ACHN (cell line): ENCODE measurements around the gene STMN3.

Experiments used
- DNase-seq: peaks from one replicate; pipeline ENCODE4 v3.0.0-alpha.2; 2015
- in situ Hi-C: cut with HindIII; loops from 2 replicates; pipeline ENCODE4 v1.10.0; 2017; ENCODE audit warnings: low sequenced_read_pairs, low pct_ligation_motif_present, low pct_unique_long_range_greater_than_20kb

Gene STMN3

DNA sequence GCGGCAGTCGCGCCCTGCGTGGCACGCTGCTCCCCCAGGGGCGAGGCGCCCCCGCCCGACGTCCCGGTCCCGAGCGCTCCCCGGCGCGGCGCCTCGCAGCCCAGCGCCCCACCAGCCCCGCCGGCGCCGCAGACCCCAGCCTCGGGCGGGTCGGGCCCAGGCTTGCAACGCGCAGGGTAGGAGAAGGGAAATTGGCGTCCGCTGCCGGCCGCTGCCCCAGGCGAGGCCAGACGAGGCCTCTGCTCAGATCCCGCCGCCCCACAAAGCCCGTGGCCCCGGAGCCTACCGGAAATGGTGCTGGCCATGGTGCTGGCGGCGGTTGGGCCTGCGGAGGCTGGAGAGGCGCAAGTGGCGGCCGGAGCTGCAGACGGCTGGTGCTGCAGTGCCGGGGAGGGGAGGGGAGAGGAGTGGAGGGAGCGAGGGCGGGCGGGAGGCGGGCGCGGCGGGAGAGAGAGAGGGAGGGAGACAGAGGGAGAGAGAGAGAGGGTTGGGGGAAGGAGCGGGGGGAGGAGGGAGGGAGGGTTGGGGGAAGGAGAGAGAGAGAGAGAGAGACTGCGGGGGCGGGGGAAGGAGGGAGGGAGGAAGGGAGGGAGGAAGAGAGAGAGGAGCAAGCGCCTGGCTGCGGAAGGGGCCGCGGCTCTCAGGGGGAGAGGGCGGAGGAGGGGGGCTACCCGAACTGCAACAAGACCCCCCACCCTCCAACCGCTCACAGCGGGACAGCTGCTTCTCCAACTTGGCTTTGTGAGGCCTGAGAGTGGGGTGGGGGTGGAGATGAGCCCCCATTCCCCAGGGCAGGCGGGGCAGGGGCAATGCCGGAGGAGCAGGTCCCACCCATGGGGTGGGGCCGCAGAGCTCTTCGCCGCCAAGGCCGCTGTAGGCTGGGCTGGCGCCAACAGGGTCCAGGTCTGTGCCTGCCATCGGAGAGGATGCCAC is at the start of gene STMN3:
TSS of gene STMN3 (minus strand) at position 384 of the 933 bp plus-strand sequence. CDS start at position 305, 79 bp downstream.
- DNase-seq, result peak; percentile 92
- in situ Hi-C loops, result no loop called here

- in situ Hi-C loops, result no loop called here
- DNase-seq, result no peak
Observed at GRCh38 chr20:63702036-63702665, 48.9 kb upstream of the STMN3 start.

DNA sequence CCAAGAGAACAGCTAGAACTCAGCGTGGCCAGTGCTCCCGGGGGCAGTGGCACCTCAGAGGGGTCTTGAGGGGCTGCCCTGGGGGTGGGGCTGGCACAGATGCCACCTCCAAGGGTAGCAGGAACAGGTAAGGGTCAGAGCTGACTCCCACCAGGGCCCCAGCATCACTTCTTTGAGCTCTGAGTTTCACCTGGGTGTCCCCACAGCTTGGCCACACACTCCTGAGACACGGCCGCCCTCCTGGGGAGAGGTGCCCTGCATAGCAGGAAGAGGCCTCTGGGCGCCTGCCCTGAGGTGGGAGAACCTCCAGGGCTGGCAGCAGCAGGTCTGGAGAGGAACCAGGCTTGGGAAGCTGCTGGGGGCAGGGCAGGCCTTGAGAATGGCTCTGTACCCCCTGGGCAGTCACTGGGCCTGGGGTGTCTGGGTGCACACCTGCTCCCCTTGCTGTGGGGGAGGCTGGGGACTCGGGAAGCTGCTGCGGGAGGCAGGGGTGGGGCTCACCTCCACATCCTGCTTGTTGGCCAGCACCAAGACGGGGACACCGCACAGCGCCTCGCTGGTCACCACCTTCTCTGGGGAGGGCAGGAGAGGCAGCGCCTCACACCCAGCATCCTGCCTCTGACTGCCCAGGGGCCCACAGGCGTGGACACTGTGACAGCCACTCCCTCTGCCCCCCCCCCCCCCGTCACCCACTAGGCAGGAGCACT is 48.3 kb upstream of the STMN3 start:
- DNase-seq, result no peak
- in situ Hi-C loops, result no loop called here

DNA sequence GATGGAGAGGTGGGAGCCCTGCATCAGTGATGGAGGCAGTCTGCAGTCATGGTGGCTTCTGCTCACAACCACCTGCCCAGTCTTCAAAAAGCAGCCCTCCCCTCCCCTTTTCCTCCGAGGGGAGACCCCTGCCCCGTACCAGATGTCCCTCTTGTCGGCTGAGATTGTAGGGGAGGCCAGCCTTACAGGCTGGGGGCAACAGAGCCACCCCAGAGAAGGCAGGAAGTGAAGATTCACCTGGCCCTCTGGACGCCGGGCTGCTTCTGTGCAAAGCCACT is 47.8 kb upstream of the STMN3 start:
- no peak for DNase-seq
- in situ Hi-C loops, result no loop called here

- no peak for DNase-seq
- in situ Hi-C loops, result no loop called here
Observed at GRCh38 chr20:63700199-63701050, 47.2 kb upstream of the STMN3 start.

DNA sequence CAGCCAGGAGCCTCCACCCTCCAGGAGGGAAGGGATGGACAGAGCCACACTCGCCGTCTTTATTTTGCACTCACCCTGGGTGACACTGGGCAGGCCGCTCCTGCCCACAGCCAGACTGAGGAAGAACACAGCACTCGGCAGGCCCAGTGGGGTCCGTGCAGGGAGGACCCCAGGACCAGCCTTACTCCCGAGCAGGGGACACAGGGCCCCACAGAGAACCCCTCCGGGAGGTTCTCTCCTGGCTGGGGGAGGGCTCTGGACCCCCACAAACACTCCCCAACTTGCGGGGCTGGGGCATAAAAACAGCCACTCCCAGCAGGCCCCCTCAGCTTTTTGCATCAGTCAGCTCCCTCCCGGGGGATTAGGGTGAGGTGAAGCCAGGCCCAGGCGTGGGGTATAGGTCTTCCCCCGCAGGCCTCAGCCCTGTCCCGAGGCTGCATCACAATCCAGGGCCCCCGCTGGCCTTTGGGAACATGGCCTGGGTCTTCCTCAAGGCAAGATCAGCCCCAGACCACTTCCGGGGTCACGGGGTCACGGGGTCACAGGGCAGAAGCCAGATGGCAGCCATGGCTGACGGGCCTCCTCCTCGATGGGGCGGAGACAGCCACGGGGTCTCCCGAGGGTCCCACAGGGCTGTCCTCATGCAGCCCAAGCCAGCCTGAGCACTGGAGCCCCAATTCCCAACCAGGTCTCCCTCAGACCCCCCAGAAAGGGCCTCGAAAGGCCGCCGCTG is 46.4 kb upstream of the STMN3 start:
- in situ Hi-C loops, result no loop called here
- DNase-seq, result no peak

- DNase-seq, result peak; percentile 82
- in situ Hi-C loops, result no loop called here
Observed at GRCh38 chr20:63698739-63699465, 45.7 kb upstream of the STMN3 start.

DNA sequence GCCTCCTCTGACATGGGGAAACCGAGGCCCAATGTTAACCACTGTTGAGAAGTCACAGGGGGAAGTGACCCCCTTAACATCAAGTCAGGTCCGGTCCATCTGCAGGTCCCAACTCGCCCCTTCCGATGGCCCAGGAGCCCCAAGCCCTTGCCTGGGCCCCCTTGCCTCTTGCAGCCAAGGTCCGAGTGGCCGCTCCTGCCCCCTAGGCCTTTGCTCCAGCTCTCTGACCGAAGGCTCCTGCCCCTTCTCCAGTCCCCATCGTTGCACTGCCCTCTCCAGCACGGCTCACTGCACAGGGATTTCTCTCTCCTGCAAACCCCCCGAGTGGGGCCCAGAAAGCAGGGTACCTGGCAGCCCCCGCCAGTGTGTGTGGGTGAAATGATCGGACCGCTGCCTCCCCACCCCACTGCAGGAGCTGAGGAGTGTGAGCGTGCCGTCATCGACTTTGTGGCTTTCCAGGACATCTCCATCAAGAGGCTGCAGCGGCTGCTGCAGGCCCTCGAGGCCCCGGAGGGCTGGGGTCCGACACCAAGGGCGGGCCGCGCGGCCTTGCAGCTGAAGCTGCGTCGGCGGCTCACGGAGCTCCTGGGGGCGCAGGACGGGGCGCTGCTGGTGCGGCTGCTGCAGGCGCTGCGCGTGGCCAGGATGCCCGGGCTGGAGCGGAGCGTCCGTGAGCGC is 44.8 kb upstream of the STMN3 start:
- peak; percentile 27 for DNase-seq
- in situ Hi-C loops, result no loop called here

- in situ Hi-C loops, result no loop called here
- DNase-seq, result peak; percentile 22
Observed at GRCh38 chr20:63697357-63697867, 44.2 kb upstream of the STMN3 start.

DNA sequence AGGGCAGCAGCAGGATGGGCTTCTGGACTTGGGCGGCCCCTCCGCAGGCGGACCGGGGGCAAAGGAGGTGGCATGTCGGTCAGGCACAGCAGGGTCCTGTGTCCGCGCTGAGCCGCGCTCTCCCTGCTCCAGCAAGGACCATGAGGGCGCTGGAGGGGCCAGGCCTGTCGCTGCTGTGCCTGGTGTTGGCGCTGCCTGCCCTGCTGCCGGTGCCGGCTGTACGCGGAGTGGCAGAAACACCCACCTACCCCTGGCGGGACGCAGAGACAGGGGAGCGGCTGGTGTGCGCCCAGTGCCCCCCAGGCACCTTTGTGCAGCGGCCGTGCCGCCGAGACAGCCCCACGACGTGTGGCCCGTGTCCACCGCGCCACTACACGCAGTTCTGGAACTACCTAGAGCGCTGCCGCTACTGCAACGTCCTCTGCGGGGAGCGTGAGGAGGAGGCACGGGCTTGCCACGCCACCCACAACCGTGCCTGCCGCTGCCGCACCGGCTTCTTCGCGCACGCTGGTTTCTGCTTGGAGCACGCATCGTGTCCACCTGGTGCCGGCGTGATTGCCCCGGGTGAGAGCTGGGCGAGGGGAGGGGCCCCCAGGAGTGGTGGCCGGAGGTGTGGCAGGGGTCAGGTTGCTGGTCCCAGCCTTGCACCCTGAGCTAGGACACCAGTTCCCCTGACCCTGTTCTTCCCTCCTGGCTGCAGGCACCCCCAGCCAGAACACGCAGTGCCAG is 43.6 kb upstream of the STMN3 start, which contains the start of gene TNFRSF6B:
TSS of gene TNFRSF6B (plus strand) at position 25 of the 729 bp plus-strand sequence. CDS start at position 141, 116 bp downstream.
- no peak for DNase-seq
- in situ Hi-C loops, result no loop called here

- peak; percentile 66 for DNase-seq
- in situ Hi-C loops, result no loop called here
Observed at GRCh38 chr20:63696306-63696627, 43.0 kb upstream of the STMN3 start.

DNA sequence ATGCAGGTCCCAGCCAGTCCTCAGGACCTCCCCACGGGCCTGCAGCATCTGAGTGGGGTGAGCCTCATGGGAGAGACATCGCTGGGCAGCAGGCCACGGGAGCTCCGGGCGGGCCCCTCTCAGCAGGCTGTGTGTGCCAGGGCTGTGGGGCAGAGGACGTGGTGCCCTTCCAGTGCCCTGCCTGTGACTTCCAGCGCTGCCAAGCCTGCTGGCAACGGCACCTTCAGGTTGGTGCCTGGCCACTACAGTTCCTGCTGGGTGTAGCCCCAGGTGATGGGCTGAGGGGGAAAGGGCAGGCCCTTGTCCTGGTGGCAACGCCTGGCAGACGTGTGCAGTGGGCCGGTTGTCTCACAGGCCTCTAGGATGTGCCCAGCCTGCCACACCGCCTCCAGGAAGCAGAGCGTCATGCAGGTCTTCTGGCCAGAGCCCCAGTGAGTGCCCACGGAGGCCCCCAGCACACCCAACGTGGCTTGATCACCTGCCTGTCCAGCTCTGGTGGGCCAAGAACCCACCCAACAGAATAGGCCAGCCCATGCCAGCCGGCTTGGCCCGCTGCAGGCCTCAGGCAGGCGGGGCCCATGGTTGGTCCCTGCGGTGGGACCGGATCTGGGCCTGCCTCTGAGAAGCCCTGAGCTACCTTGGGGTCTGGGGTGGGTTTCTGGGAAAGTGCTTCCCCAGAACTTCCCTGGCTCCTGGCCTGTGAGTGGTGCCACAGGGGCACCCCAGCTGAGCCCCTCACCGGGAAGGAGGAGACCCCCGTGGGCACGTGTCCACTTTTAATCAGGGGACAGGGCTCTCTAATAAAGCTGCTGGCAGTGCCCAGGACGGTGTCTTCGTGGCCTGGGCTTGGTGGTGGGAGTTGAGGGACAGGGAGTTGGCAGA is 42.4 kb upstream of the STMN3 start:
- no peak for DNase-seq
- in situ Hi-C loops, result no loop called here

GRCh38 chr20:63694584-63695423 is 41.6 kb upstream of the STMN3 start:
- no peak for DNase-seq
- in situ Hi-C loops, result no loop called here

- in situ Hi-C loops, result no loop called here
- DNase-seq, result no peak
Observed at GRCh38 chr20:63693733-63694583, 40.7 kb upstream of the STMN3 start.
